GM18507 (cell line): ENCODE data around the gene ADGRG6.
A peak's percentile ranks its signal among the peaks of the same experiment; 100 is the strongest.

Experiments used
- DNase-seq: peaks from one replicate; pipeline ENCODE4 v3.0.0; 2011; ENCODE audit warnings: low read depth; ENCODE audit not compliant: insufficient read length; ENCODE audit errors: extremely low spot score
- FAIRE-seq: peaks from 2 replicates; lab custom pipeline; 2011; peaks lifted over from hg19 to GRCh38; lab: Jason Lieb, UNC

The ADGRG6 gene

GRCh38 chr6:142455957-142456589 is 154.3 kb downstream of the ADGRG6 start:
- FAIRE-seq (no peak), DNase-seq (no peak)

GRCh38 chr6:142457638-142458406 is 156.0 kb downstream of the ADGRG6 start:
- no peak for FAIRE-seq

GRCh38 chr6:142458836-142459235 is 157.0 kb downstream of the ADGRG6 start:
- FAIRE-seq: no peak
- no peak for DNase-seq

More at GRCh38 chr6:142457638-142458406, 156.0 kb downstream of the ADGRG6 start:
- no peak for DNase-seq

- FAIRE-seq (no peak), DNase-seq (no peak)
Measured at GRCh38 chr6:142459271-142459670, 157.5 kb downstream of the ADGRG6 start.

GRCh38 chr6:142462260-142462659 is 160.5 kb downstream of the ADGRG6 start:
- FAIRE-seq (no peak), DNase-seq (no peak)

GRCh38 chr6:142463988-142464387 is 162.2 kb downstream of the ADGRG6 start:
- no peak for FAIRE-seq
- no peak for DNase-seq

GRCh38 chr6:142469220-142469619 is 167.4 kb downstream of the ADGRG6 start:
- DNase-seq (no peak), FAIRE-seq (no peak)

- DNase-seq: no peak
- FAIRE-seq: no peak
Measured at GRCh38 chr6:142470421-142470820, 168.6 kb downstream of the ADGRG6 start.

GRCh38 chr6:142474531-142475289 is 172.9 kb downstream of the ADGRG6 start:
- DNase-seq (peak; percentile 4), FAIRE-seq (peak; percentile 53)

GRCh38 chr6:142476452-142476851 is 174.6 kb downstream of the ADGRG6 start:
- DNase-seq: no peak
- no peak for FAIRE-seq

- DNase-seq: no peak
- no peak for FAIRE-seq
Measured at GRCh38 chr6:142478117-142478516, 176.3 kb downstream of the ADGRG6 start.

- FAIRE-seq (no peak), DNase-seq (no peak)
Measured at GRCh38 chr6:142481466-142481865, 179.7 kb downstream of the ADGRG6 start.

GRCh38 chr6:142482249-142482648 is 180.4 kb downstream of the ADGRG6 start:
- no peak for FAIRE-seq
- no peak for DNase-seq

GRCh38 chr6:142482974-142483373 is 181.2 kb downstream of the ADGRG6 start:
- no peak for DNase-seq
- FAIRE-seq: no peak

GRCh38 chr6:142485256-142485655 is 183.4 kb downstream of the ADGRG6 start:
- DNase-seq: no peak
- no peak for FAIRE-seq

GRCh38 chr6:142489722-142490610 is 188.2 kb downstream of the ADGRG6 start:
- DNase-seq: no peak
- no peak for FAIRE-seq
